Loucy (cell line): Measurements from ENCODE around the gene SUPT6H.

Experiments used
- EZH2phosphoT487 ChIP-seq: fragments of 200-600 bp; IDR thresholded peaks from 2 replicates; pipeline ENCODE4 v1.6.1; 2018; ENCODE audit warnings: antibody characterized with exemption, mild to moderate bottlenecking, moderate library complexity, borderline replicate concordance
- TF ChIP-seq, protein P1 (sequence below): fragments of 200-600 bp; sonication (generic); conservative IDR thresholded peaks from 2 replicates; pipeline ENCODE4 v1.5.1; 2014; ENCODE audit warnings: mild to moderate bottlenecking, antibody characterized with exemption, low read length

- TF ChIP-seq, protein P1, sequence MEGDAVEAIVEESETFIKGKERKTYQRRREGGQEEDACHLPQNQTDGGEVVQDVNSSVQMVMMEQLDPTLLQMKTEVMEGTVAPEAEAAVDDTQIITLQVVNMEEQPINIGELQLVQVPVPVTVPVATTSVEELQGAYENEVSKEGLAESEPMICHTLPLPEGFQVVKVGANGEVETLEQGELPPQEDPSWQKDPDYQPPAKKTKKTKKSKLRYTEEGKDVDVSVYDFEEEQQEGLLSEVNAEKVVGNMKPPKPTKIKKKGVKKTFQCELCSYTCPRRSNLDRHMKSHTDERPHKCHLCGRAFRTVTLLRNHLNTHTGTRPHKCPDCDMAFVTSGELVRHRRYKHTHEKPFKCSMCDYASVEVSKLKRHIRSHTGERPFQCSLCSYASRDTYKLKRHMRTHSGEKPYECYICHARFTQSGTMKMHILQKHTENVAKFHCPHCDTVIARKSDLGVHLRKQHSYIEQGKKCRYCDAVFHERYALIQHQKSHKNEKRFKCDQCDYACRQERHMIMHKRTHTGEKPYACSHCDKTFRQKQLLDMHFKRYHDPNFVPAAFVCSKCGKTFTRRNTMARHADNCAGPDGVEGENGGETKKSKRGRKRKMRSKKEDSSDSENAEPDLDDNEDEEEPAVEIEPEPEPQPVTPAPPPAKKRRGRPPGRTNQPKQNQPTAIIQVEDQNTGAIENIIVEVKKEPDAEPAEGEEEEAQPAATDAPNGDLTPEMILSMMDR, result peak; percentile 40
- TF ChIP-seq EZH2phosphoT487, result no peak
Observed at GRCh38 chr17:28712032-28712704, 50.2 kb downstream of the SUPT6H start.
